ENCODE data around the gene ETNK2. TPM values are rescaled to one million over a fixed set of nuclear protein-coding genes. Genes with fewer than 3 reads are reported as not detected.

The ETNK2 gene
- total and polyA plus RNA-seq, 2 of the 8 experiments (the other 6 are each of a cell fraction or from before 2014, with no cell fraction given): 20.1 to 26.7 TPM

GRCh38 chr1:204155881-204156280 is 4.0 kb upstream of the ETNK2 start (continued):
- TF ChIP-seq PHF8 (conservative IDR thresholded peaks at IDR 0.05; ENCODE audit: low read depth, low read length) (no peak), POLR2AphosphoS5 (IDR thresholded peaks at IDR 0.05; ENCODE audit: low read depth, low read length) (no peak), KDM5A (IDR thresholded peaks at IDR 0.05; ENCODE audit: low read length) (no peak), HDAC2 (IDR thresholded peaks at IDR 0.05; ENCODE audit: borderline replicate concordance in 1 of 2, low read depth in 2 of 2, low read length in 2 of 2) (no peak)
